Transverse colon (tissue), 4 donors: ENCODE results near the gene CDK11B. TPM values are rescaled to one million over a fixed set of nuclear protein-coding genes. Genes with fewer than 3 reads are reported as not detected.

Experiments used
- DNase-seq: peaks from one replicate; pipeline ENCODE4 v3.0.0-alpha.2; 2019
- H3K27ac ChIP-seq, 4 donors: fragments of 200-600 bp; sonication (generic); 2 replicates each; pipeline ENCODE4 v1.5.1; 2016 to 2018; ENCODE audit warnings: inconsistent platforms in 4 of 4
- H3K27me3 ChIP-seq: fragments of 200-600 bp; sonication (generic); 2 replicates; pipeline ENCODE4 v1.5.1; 2017; ENCODE audit warnings: inconsistent platforms
- H3K36me3 ChIP-seq, 4 donors: fragments of 200-600 bp; sonication (generic); 2 replicates each; pipeline ENCODE4 v1.5.1; 2017 to 2019; ENCODE audit warnings: inconsistent platforms in 4 of 4
- H3K4me1 ChIP-seq, 4 donors: fragments of 200-600 bp; sonication (generic); 2 replicates each; pipeline ENCODE4 v1.5.1; 2017 to 2020; ENCODE audit warnings: inconsistent platforms in 4 of 4
- H3K4me3 ChIP-seq, 4 donors: fragments of 200-600 bp; sonication (generic); 1 replicate in 1 of 4; 2 replicates in 3 of 4; pipeline versions ENCODE4 v1.5.1 to v1.6.1; 2017 to 2019; ENCODE audit warnings: inconsistent platforms in 4 of 4
- H3K9me3 ChIP-seq, 2 donors: fragments of 200-600 bp; sonication (generic); 2 replicates each; pipeline ENCODE4 v1.5.1; 2017 to 2019; ENCODE audit warnings: inconsistent platforms in 2 of 2
- EP300 ChIP-seq: sonication (generic); formaldehyde crosslinking; IDR thresholded peaks from one replicate; pipeline ENCODE4 v1.6.1; 2017; ENCODE audit warnings: antibody characterized with exemption, low read depth
- POLR2A ChIP-seq: fragments of 450-650 bp; IDR thresholded peaks from one replicate; pipeline ENCODE4 v1.6.1; 2016; ENCODE audit warnings: antibody characterized with exemption, mild to moderate bottlenecking, moderate library complexity
- POLR2AphosphoS5 ChIP-seq, 3 donors: sonication (generic); formaldehyde crosslinking; IDR thresholded peaks; one replicate each; pipeline ENCODE4 v1.6.1; 2016; ENCODE audit warnings: antibody characterized with exemption in 3 of 3
- WGBS, 2 donors: methylation state at CpG; one replicate each; pipeline ENCODE4 v1.1.5; 2018; ENCODE audit warnings: low coverage in 1 of 2; 5-methylcytosine and 5-hydroxymethylcytosine counted together
- in situ Hi-C, 4 donors: fragments of 200-750 bp; cut with MboI; loops; one replicate each; pipeline versions ENCODE4 v1.15.0 to v1.15.1; 2017; ENCODE audit warnings: low sequenced_read_pairs in 3 of 4, low pct_ligation_motif_present in 1 of 4, low pct_unique_long_range_greater_than_20kb in 1 of 4
- intact Hi-C: fragments of 100-400 bp; cut with DNase I; formaldehyde crosslinking; loops from one replicate; pipeline ENCODE4 v1.15.1; 2023; ENCODE audit warnings: low total_unique reads
- total RNA-seq, 4 donors: library from RNA; depleted of rRNA; stranded (reverse); fragments of >200 nt; gene quantifications; one replicate each; pipeline ENCODE4 v1.1.0, GENCODE V29; 2016
- TF ChIP-seq, protein P1 (sequence below), 5 experiments: fragments of 200-600 bp in 3 of 5; fragments of 450-650 bp in 2 of 5; sonication (generic) in 3 of 5; IDR thresholded peaks; 1 replicate in 2 of 5; 2 replicates in 3 of 5; pipeline ENCODE4 v1.5.1; 2016 to 2017; ENCODE audit warnings: antibody characterized with exemption in 5 of 5, inconsistent platforms in 3 of 5, mild to moderate bottlenecking in 2 of 5, moderate library complexity in 1 of 5

Gene CDK11B
- total RNA-seq, 4 donors from 2014 or later: 28.4 to 183 (median 60.5) TPM

DNA sequence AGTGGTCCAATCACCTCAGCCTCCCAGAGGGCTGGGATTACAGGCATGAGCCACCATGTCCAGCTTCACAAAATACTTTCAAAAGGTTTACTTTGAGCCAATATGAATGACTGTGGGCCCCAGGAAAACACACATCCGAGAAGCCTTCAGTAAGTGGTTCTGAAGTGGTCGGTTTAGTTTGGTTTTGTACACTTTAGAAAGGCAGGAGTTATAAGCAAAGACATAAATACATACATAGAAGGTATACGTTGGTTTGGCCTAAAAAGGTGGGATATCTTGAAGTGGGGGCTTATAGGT lies 46.8 kb downstream of the CDK11B start:
- Histone ChIP-seq H3K36me3 (no peaks in the 10 kb centered on the region), H3K9me3 (no peaks in the 10 kb centered on the region), H3K27me3 (no peaks in the 10 kb centered on the region), H3K4me3 (no peak overlapping the region), H3K4me1 (peaks cover 17 to 24% (median 23%) of the 10 kb centered on the region in 4 donors), H3K27ac (no peak overlapping the region)
- DNase-seq: no peak
- intact Hi-C loops (no loop called here), in situ Hi-C loops (no loop called here)
- no peak for TF ChIP-seq POLR2AphosphoS5 (IDR thresholded peaks at IDR 0.05)
- no peak for TF ChIP-seq POLR2A
- TF ChIP-seq, protein P1, sequence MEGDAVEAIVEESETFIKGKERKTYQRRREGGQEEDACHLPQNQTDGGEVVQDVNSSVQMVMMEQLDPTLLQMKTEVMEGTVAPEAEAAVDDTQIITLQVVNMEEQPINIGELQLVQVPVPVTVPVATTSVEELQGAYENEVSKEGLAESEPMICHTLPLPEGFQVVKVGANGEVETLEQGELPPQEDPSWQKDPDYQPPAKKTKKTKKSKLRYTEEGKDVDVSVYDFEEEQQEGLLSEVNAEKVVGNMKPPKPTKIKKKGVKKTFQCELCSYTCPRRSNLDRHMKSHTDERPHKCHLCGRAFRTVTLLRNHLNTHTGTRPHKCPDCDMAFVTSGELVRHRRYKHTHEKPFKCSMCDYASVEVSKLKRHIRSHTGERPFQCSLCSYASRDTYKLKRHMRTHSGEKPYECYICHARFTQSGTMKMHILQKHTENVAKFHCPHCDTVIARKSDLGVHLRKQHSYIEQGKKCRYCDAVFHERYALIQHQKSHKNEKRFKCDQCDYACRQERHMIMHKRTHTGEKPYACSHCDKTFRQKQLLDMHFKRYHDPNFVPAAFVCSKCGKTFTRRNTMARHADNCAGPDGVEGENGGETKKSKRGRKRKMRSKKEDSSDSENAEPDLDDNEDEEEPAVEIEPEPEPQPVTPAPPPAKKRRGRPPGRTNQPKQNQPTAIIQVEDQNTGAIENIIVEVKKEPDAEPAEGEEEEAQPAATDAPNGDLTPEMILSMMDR (IDR thresholded peaks at IDR 0.05): no peak
- no peak for TF ChIP-seq EP300
- WGBS, 2 donors: 87% methylated on average over 3 of the region's 3 CpGs; no CpG with 5 or more reads in 1 of the 2 donors

DNA sequence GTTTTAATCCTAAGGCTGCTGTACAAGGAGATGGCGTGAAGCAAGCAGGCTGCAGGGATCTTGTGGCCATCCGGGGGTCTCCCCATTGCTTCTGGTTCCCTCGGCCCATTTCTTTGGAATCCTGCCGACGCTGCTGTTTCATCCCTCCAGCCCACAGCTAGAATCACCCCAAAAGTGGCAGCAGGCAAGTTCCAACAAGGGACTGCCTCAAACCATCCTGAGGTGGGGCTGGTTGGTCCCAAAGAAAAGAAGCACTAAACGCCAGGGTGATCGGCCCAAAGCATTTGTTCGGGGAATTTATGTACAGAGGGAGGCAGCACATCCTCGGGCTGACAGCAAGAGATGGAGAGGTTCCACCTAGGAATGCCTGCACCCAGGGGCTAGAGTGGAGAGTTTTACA lies 48.0 kb downstream of the CDK11B start:
- no peak for DNase-seq
- Histone ChIP-seq H3K4me3 (no peak overlapping the region), H3K9me3 (no peaks in the 10 kb centered on the region), H3K4me1 (peaks cover 11 to 16% (median 14%) of the 10 kb centered on the region in 4 donors), H3K27me3 (no peaks in the 10 kb centered on the region), H3K36me3 (no peaks in the 10 kb centered on the region), H3K27ac (peak overlapping the region; percentile 10 to 39 (median 16))
- intact Hi-C loops: no loop called here
- TF ChIP-seq EP300: no peak
- TF ChIP-seq, protein P1 (IDR thresholded peaks at IDR 0.05): no peak
- no peak for TF ChIP-seq POLR2A
- no peak for TF ChIP-seq POLR2AphosphoS5 (IDR thresholded peaks at IDR 0.05)
- 85 to 96% methylated on average over 4 to 9 of the region's 9 CpGs for WGBS, 2 donors
- in situ Hi-C loops: no loop called here

DNA sequence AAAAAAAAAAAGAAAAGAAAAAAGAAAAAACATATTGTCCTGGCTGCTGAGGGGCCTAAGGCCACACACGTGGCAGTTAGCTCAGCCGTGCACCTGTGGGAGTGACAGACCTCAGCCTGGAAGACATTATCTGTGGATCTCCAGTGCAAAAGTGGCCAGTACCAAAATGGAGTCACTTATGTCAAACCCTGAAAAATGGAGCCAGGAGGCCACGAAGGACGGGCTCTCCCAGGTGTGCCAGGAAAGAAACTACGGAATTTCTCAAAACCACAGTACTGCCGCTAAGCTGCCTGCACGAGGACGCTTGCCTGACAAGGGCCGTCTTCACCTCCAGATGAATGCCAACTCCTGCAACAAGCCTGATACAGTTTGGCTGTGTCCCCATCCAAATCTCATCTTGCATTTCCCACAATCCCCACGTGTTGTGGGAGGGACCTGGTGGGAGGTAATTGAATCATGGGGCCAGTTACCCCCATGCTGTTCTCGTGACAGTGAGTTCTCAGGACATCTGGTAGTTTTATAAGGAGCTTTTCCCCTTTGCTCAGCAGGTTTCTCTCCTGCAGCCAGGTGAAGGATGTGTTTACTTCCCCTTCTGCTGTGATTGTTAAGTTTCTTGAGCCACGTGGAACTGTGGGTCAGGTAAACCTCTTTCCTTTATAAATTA lies 48.9 kb downstream of the CDK11B start:
- in situ Hi-C loops (no loop called here), intact Hi-C loops (no loop called here)
- DNase-seq: no peak

DNA sequence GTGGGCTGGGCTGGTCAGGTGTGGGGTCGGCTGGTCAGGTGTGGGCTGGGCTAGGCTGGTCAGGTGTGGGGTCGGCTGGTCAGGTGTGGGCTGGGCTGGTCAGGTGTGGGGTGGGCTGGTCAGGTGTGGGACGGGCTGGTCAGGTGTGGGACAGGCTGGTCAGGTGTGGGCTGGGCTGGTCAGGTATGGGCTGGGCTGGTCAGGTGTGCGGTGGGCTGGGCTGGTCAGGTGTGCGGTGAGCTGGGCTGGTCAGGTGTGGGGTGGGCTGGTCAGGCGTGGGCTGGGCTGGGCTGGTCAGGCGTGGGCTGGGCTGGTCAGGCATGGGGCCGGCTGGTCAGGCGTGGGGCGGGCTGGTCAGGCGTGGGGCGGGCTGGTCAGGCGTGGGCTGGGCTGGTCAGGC lies 52.6 kb downstream of the CDK11B start:
- 92% methylated on average over 13 of the region's 13 CpGs; no CpG with 5 or more reads in 1 of the 2 donors for WGBS, 2 donors
- DNase-seq: no peak
- intact Hi-C loops: no loop called here
- H3K27me3 ChIP-seq: peaks cover 18% of the 10 kb centered on the region
- TF ChIP-seq, protein P1 (IDR thresholded peaks at IDR 0.05): no peak
- TF ChIP-seq POLR2A (no peak), EP300 (no peak), POLR2AphosphoS5 (IDR thresholded peaks at IDR 0.05) (no peak)
- no peak overlapping the region for H3K4me3 ChIP-seq
- in situ Hi-C loops: no loop called here
- H3K27ac ChIP-seq: no peak overlapping the region
- no peaks in the 10 kb centered on the region for H3K36me3 ChIP-seq
- no peaks in the 10 kb centered on the region for H3K9me3 ChIP-seq
- H3K4me1 ChIP-seq: no peaks in the 10 kb centered on the region

More for the DNA sequence above, 48.9 kb downstream of the CDK11B start:
- H3K4me3 ChIP-seq: no peak overlapping the region
- H3K27ac ChIP-seq: no peak overlapping the region
- no peaks in the 10 kb centered on the region for H3K36me3 ChIP-seq
- no peaks in the 10 kb centered on the region for H3K9me3 ChIP-seq
- no peaks in the 10 kb centered on the region for H3K27me3 ChIP-seq
- 74% methylated on average over 12 of the region's 12 CpGs; no CpG with 5 or more reads in 1 of the 2 donors for whole genome bisulfite sequencing, 2 donors
- no peak for TF ChIP-seq POLR2A
- TF ChIP-seq EP300: no peak
- TF ChIP-seq, protein P1 (IDR thresholded peaks at IDR 0.05): no peak
- TF ChIP-seq POLR2AphosphoS5 (IDR thresholded peaks at IDR 0.05): no peak
- peaks cover 11 to 16% (median 14%) of the 10 kb centered on the region in 4 donors for H3K4me1 ChIP-seq
